ENCODE results near the gene PLEKHA7.
A peak's percentile ranks its signal among the peaks of the same experiment; 100 is the strongest.
"Not testable (repeated sequence)": the region's sequence is repeated elsewhere in the genome, so short reads cannot be mapped to it uniquely, and the experiment has no call there.

PLEKHA7 gene

GRCh38 chr11:17014321-17014832 lies at the start of gene PLEKHA7:
Gene PLEKHA7, minus strand, starts transcription at chr11:17014414. Its CDS starts 13 bp downstream, at chr11:17014401.
- no peak for DNase-seq

GRCh38 chr11:17063171-17064002 lies 49.2 kb upstream of the PLEKHA7 start:
- peak; percentile 38 to 42 for DNase-seq

- not testable (repeated sequence) for DNase-seq
Measured at GRCh38 chr11:17051146-17051545, 36.9 kb upstream of the PLEKHA7 start.

GRCh38 chr11:17048491-17048890 lies 34.3 kb upstream of the PLEKHA7 start:
- not testable (repeated sequence) for DNase-seq

- DNase-seq = no peak
Measured at GRCh38 chr11:17046690-17047089, 32.5 kb upstream of the PLEKHA7 start.

- DNase-seq = no peak
Measured at GRCh38 chr11:17036666-17037658, 22.7 kb upstream of the PLEKHA7 start.

GRCh38 chr11:17034027-17034426 lies 19.8 kb upstream of the PLEKHA7 start:
- not testable (repeated sequence) for DNase-seq

- no peak for DNase-seq
Measured at GRCh38 chr11:17026487-17027082, 12.4 kb upstream of the PLEKHA7 start.

GRCh38 chr11:17024924-17025323 lies 10.7 kb upstream of the PLEKHA7 start:
- no peak for DNase-seq

- DNase-seq = no peak
Measured at GRCh38 chr11:17021511-17021910, 7.3 kb upstream of the PLEKHA7 start.

GRCh38 chr11:17020831-17021230 lies 6.6 kb upstream of the PLEKHA7 start:
- DNase-seq = no peak

GRCh38 chr11:17019232-17019631 lies 5.0 kb upstream of the PLEKHA7 start:
- DNase-seq = no peak

GRCh38 chr11:17015627-17016126 lies 1.5 kb upstream of the PLEKHA7 start:
- no peak for DNase-seq

GRCh38 chr11:17014833-17015626 lies 816 bp upstream of the PLEKHA7 start:
- DNase-seq = peak in 1 of 2 experiments; percentile 4

GRCh38 chr11:17013548-17014320 lies 480 bp downstream of the PLEKHA7 start:
- DNase-seq = no peak

GRCh38 chr11:17012712-17013547 lies 1.3 kb downstream of the PLEKHA7 start:
- DNase-seq = no peak

GRCh38 chr11:17012179-17012578 lies 2.0 kb downstream of the PLEKHA7 start:
- DNase-seq = no peak

- no peak for DNase-seq
Measured at GRCh38 chr11:17010851-17011420, 3.3 kb downstream of the PLEKHA7 start.

GRCh38 chr11:17008099-17008498 lies 6.1 kb downstream of the PLEKHA7 start:
- DNase-seq = no peak

- DNase-seq = no peak
Measured at GRCh38 chr11:17005646-17006045, 8.6 kb downstream of the PLEKHA7 start.
